ENCODE measurements around the gene ZNF143.

ZNF143 gene

DNA sequence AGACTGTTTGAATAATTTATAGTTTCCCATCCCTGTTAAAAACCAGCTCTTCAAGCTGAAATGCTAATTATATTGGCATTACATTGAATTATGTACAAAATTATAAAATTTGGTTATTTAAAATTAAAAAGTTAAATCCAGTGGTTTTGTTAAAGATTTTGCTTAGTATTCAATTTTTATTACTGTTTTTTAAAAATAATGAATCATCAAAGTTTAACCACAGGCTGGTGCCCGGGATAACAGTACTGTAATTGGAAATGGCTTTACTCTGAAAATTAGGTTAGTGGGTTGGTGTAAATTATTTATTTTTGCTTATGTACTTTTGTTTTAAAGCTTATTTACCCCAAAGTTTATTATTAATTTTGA is 67.3 kb downstream of the ZNF143 start:
- Histone ChIP-seq H3K4me3 (replicated peaks; ENCODE audit: insufficient read depth, low read length) (no peak overlapping the region), H3K27me3 (ENCODE audit: insufficient read depth, poor library complexity, severe bottlenecking) (no peaks in the 10 kb centered on the region), H3K27ac (replicated peaks) (no peak overlapping the region)
- DNase-seq (ENCODE audit: low read depth in 1 of 2, low spot score in 1 of 2): no peak
- no peak for TF ChIP-seq SPI1 (IDR thresholded peaks at IDR 0.05; ENCODE audit: borderline replicate concordance, low read depth)
- TF ChIP-seq, protein P1, sequence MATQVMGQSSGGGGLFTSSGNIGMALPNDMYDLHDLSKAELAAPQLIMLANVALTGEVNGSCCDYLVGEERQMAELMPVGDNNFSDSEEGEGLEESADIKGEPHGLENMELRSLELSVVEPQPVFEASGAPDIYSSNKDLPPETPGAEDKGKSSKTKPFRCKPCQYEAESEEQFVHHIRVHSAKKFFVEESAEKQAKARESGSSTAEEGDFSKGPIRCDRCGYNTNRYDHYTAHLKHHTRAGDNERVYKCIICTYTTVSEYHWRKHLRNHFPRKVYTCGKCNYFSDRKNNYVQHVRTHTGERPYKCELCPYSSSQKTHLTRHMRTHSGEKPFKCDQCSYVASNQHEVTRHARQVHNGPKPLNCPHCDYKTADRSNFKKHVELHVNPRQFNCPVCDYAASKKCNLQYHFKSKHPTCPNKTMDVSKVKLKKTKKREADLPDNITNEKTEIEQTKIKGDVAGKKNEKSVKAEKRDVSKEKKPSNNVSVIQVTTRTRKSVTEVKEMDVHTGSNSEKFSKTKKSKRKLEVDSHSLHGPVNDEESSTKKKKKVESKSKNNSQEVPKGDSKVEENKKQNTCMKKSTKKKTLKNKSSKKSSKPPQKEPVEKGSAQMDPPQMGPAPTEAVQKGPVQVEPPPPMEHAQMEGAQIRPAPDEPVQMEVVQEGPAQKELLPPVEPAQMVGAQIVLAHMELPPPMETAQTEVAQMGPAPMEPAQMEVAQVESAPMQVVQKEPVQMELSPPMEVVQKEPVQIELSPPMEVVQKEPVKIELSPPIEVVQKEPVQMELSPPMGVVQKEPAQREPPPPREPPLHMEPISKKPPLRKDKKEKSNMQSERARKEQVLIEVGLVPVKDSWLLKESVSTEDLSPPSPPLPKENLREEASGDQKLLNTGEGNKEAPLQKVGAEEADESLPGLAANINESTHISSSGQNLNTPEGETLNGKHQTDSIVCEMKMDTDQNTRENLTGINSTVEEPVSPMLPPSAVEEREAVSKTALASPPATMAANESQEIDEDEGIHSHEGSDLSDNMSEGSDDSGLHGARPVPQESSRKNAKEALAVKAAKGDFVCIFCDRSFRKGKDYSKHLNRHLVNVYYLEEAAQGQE (IDR thresholded peaks at IDR 0.05; ENCODE audit: insufficient replicate concordance, low read depth): no peak
- TF ChIP-seq, protein P2, sequence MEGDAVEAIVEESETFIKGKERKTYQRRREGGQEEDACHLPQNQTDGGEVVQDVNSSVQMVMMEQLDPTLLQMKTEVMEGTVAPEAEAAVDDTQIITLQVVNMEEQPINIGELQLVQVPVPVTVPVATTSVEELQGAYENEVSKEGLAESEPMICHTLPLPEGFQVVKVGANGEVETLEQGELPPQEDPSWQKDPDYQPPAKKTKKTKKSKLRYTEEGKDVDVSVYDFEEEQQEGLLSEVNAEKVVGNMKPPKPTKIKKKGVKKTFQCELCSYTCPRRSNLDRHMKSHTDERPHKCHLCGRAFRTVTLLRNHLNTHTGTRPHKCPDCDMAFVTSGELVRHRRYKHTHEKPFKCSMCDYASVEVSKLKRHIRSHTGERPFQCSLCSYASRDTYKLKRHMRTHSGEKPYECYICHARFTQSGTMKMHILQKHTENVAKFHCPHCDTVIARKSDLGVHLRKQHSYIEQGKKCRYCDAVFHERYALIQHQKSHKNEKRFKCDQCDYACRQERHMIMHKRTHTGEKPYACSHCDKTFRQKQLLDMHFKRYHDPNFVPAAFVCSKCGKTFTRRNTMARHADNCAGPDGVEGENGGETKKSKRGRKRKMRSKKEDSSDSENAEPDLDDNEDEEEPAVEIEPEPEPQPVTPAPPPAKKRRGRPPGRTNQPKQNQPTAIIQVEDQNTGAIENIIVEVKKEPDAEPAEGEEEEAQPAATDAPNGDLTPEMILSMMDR (IDR thresholded peaks at IDR 0.05; ENCODE audit: insufficient read depth, low read length): no peak
- no peak for TF ChIP-seq GABPA (IDR thresholded peaks at IDR 0.05; ENCODE audit: low read depth)
- no peak for TF ChIP-seq POLR2AphosphoS5 (IDR thresholded peaks at IDR 0.05; ENCODE audit: low read depth)

DNA sequence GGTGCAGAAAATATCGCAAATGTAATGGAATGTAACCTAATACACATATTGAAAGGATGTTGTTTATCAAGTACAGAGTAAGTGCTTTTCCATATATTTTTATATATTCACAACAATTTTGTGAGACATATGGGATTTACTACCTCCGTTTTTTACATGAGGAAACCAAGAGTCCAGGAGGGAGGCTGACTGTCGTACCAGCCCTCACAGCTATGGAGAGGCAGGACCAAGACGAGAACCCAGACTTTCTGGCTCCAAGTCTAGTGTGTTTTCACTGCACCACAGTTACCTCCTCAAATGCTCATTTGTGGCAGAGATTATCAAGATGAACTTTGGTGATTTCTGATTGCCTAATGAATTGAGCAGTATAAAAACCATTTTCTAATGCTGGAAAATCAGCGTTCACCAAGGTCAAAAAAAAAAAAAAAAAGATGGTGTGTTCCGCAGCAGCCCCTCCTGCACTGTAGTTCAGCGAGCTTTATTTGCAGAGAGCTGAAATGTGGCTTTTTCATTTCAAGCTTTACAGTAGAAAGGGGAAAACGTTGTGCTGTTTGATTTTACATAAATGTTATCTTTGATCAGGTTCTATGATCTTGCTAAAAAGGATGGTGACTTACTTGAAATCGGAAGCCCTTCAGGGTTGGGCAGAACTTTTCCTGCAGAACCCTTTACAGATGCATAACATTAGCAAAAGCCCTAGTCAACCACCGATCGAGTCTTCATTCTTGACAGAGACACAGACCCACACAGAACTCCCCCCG is 67.9 kb downstream of the ZNF143 start:
- TF ChIP-seq, protein P1 (IDR thresholded peaks at IDR 0.05; ENCODE audit: insufficient replicate concordance, low read depth): no peak
- no peak for TF ChIP-seq SPI1 (IDR thresholded peaks at IDR 0.05; ENCODE audit: borderline replicate concordance, low read depth)
- TF ChIP-seq GABPA (IDR thresholded peaks at IDR 0.05; ENCODE audit: low read depth): no peak
- no peak for TF ChIP-seq POLR2AphosphoS5 (IDR thresholded peaks at IDR 0.05; ENCODE audit: low read depth)
- TF ChIP-seq, protein P2 (IDR thresholded peaks at IDR 0.05; ENCODE audit: insufficient read depth, low read length): no peak
- Histone ChIP-seq H3K4me3 (replicated peaks; ENCODE audit: insufficient read depth, low read length) (no peak overlapping the region), H3K27me3 (ENCODE audit: insufficient read depth, poor library complexity, severe bottlenecking) (no peaks in the 10 kb centered on the region), H3K27ac (replicated peaks) (no peak overlapping the region)
- DNase-seq (ENCODE audit: low read depth in 1 of 2, low spot score in 1 of 2): no peak

DNA sequence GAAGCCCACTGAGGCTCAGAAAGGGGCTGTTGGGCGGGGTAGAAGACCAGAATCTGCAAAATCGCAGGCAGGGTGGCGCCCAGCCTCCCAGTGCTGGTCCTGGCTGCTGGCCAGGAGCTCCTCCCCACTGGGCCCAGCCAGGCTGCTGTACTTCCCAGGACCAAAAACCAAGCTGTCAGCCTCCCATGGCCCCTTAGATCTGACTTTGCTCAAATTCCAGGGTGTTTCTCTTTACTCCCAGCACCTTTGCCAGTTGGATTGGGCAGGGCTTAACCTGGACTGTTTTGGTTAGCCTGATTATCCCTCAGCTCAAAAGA is 68.5 kb downstream of the ZNF143 start:
- Histone ChIP-seq H3K4me3 (replicated peaks; ENCODE audit: insufficient read depth, low read length) (no peak overlapping the region), H3K27me3 (ENCODE audit: insufficient read depth, poor library complexity, severe bottlenecking) (no peaks in the 10 kb centered on the region), H3K27ac (replicated peaks) (no peak overlapping the region)
- TF ChIP-seq, protein P2 (IDR thresholded peaks at IDR 0.05; ENCODE audit: insufficient read depth, low read length): no peak
- TF ChIP-seq GABPA (IDR thresholded peaks at IDR 0.05; ENCODE audit: low read depth) (no peak), POLR2AphosphoS5 (IDR thresholded peaks at IDR 0.05; ENCODE audit: low read depth) (no peak), SPI1 (IDR thresholded peaks at IDR 0.05; ENCODE audit: borderline replicate concordance, low read depth) (no peak)
- TF ChIP-seq, protein P1 (IDR thresholded peaks at IDR 0.05; ENCODE audit: insufficient replicate concordance, low read depth): no peak
- no peak for DNase-seq (ENCODE audit: low read depth in 1 of 2, low spot score in 1 of 2)
